ENCODE results near the gene CDH26. TPM values are rescaled to one million over a fixed set of nuclear protein-coding genes. Genes with fewer than 3 reads are reported as not detected.
A peak's percentile ranks its signal among the peaks of the same experiment; 100 is the strongest.

The CDH26 gene
- total and polyA plus RNA-seq, 2 of the 13 experiments (the other 11 are each of a cell fraction or from before 2014, with no cell fraction given) = 0.40 to 1.1 TPM

DNA sequence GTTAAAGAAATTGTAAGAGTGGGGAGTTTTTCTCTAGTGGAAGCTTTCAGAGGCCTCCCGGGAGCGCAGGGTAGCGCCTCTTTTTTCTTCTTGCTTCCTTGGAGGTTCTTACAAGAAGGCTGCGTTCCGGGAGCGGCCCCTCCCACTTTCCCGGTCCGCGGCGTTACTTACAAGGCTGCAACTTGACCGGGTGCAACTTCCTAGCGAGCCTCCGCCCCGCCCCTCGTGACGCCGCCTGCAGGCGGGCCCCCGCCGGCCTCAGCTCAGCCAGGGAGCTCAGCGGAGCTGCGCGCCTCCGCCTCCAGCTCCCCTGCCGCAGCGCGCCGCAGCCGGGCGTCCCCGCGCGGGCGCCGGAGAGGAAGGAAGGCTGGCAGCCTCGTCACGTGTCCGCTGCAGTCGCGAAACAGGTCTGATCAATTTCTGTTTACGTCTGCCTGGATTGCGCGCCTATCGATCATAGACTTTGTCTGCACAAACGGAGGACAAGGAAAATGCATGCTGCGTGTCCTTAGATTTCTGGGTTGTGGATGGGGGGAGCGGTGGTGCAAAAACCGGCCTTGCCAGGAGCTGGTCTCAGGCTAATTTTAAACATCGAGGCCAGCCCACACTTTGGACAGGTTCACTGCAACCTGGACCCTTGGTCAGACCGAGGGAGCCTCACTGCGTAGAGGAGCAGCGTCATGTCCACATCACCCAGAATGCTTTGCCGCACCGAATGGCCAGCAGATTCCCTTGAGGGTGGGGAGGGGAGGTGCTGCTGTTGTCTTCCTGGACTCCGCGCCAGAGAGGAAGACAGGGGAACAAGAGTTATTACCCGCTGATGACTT, 17.9 kb upstream of the CDH26 start, which contains the start of the genes FAM217B and PPP1R3D (continued):
- TF ChIP-seq, protein P1, sequence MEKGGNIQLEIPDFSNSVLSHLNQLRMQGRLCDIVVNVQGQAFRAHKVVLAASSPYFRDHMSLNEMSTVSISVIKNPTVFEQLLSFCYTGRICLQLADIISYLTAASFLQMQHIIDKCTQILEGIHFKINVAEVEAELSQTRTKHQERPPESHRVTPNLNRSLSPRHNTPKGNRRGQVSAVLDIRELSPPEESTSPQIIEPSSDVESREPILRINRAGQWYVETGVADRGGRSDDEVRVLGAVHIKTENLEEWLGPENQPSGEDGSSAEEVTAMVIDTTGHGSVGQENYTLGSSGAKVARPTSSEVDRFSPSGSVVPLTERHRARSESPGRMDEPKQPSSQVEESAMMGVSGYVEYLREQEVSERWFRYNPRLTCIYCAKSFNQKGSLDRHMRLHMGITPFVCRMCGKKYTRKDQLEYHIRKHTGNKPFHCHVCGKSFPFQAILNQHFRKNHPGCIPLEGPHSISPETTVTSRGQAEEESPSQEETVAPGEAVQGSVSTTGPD (CRISPR knock-in tag; IDR thresholded peaks at IDR 0.05) = no peak
- TF ChIP-seq KAT7 (CRISPR knock-in tag; IDR thresholded peaks at IDR 0.05; ENCODE audit: borderline replicate concordance) = peak; percentile 49
- no peak for TF ChIP-seq JARID2 (CRISPR knock-in tag; IDR thresholded peaks at IDR 0.05; ENCODE audit: insufficient replicate concordance)
- peak; percentile 93 for TF ChIP-seq HNRNPLL (IDR thresholded peaks at IDR 0.05; ENCODE audit: low read depth, low read length, poor library complexity, severe bottlenecking)
- TF ChIP-seq, protein P2, sequence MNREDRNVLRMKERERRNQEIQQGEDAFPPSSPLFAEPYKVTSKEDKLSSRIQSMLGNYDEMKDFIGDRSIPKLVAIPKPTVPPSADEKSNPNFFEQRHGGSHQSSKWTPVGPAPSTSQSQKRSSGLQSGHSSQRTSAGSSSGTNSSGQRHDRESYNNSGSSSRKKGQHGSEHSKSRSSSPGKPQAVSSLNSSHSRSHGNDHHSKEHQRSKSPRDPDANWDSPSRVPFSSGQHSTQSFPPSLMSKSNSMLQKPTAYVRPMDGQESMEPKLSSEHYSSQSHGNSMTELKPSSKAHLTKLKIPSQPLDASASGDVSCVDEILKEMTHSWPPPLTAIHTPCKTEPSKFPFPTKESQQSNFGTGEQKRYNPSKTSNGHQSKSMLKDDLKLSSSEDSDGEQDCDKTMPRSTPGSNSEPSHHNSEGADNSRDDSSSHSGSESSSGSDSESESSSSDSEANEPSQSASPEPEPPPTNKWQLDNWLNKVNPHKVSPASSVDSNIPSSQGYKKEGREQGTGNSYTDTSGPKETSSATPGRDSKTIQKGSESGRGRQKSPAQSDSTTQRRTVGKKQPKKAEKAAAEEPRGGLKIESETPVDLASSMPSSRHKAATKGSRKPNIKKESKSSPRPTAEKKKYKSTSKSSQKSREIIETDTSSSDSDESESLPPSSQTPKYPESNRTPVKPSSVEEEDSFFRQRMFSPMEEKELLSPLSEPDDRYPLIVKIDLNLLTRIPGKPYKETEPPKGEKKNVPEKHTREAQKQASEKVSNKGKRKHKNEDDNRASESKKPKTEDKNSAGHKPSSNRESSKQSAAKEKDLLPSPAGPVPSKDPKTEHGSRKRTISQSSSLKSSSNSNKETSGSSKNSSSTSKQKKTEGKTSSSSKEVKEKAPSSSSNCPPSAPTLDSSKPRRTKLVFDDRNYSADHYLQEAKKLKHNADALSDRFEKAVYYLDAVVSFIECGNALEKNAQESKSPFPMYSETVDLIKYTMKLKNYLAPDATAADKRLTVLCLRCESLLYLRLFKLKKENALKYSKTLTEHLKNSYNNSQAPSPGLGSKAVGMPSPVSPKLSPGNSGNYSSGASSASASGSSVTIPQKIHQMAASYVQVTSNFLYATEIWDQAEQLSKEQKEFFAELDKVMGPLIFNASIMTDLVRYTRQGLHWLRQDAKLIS (CRISPR knock-in tag; IDR thresholded peaks at IDR 0.05) = peak; percentile 37; the same call in 1 of the 2 replicates
- no peak for TF ChIP-seq REXO4 (CRISPR knock-in tag; IDR thresholded peaks at IDR 0.05; ENCODE audit: borderline replicate concordance)
- peak in 1 of 2 experiments; percentile 5; a peak in 2 of 4 replicates for TF ChIP-seq NR2F1 (CRISPR knock-in tag; IDR thresholded peaks at IDR 0.05)
- peak; percentile 84 for TF ChIP-seq ZFP37 (CRISPR knock-in tag; IDR thresholded peaks at IDR 0.05; ENCODE audit: borderline replicate concordance)
- TF ChIP-seq TEAD3 (CRISPR knock-in tag; optimal IDR thresholded peaks at IDR 0.05; ENCODE audit: borderline replicate concordance) = peak; percentile 72
- TF ChIP-seq ZSCAN31 (CRISPR knock-in tag; IDR thresholded peaks at IDR 0.05; ENCODE audit: low read depth) = peak; percentile 77; the same call in 1 of the 2 replicates
- TF ChIP-seq ERF (CRISPR knock-in tag; IDR thresholded peaks at IDR 0.05) = peak; percentile 65
- TF ChIP-seq, protein P3, sequence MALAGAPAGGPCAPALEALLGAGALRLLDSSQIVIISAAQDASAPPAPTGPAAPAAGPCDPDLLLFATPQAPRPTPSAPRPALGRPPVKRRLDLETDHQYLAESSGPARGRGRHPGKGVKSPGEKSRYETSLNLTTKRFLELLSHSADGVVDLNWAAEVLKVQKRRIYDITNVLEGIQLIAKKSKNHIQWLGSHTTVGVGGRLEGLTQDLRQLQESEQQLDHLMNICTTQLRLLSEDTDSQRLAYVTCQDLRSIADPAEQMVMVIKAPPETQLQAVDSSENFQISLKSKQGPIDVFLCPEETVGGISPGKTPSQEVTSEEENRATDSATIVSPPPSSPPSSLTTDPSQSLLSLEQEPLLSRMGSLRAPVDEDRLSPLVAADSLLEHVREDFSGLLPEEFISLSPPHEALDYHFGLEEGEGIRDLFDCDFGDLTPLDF (CRISPR knock-in tag; IDR thresholded peaks at IDR 0.05) = 0 out of 2 replicates have a peak, but pooled peaks have one; percentile 4
- TF ChIP-seq EZH2 (conservative IDR thresholded peaks at IDR 0.05; ENCODE audit: low read depth, low read length) = no peak
- TF ChIP-seq, protein P4, sequence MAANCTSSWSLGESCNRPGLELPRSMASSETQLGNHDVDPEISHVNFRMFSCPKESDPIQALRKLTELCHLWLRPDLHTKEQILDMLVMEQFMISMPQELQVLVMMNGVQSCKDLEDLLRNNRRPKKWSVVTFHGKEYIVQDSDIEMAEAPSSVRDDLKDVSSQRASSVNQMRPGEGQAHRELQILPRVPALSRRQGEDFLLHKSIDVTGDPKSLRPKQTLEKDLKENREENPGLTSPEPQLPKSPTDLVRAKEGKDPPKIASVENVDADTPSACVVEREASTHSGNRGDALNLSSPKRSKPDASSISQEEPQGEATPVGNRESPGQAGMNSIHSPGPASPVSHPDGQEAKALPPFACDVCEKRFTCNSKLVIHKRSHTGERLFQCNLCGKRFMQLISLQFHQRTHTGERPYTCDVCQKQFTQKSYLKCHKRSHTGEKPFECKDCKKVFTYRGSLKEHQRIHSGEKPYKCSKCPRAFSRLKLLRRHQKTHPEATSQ (CRISPR knock-in tag; IDR thresholded peaks at IDR 0.05; ENCODE audit: borderline replicate concordance) = 0 out of 2 replicates have a peak, but pooled peaks have one; percentile 43
- TF ChIP-seq, protein P5, sequence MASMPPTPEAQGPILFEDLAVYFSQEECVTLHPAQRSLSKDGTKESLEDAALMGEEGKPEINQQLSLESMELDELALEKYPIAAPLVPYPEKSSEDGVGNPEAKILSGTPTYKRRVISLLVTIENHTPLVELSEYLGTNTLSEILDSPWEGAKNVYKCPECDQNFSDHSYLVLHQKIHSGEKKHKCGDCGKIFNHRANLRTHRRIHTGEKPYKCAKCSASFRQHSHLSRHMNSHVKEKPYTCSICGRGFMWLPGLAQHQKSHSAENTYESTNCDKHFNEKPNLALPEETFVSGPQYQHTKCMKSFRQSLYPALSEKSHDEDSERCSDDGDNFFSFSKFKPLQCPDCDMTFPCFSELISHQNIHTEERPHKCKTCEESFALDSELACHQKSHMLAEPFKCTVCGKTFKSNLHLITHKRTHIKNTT (CRISPR knock-in tag; IDR thresholded peaks at IDR 0.05) = no peak
- peak; percentile 65 for TF ChIP-seq JUND (CRISPR knock-in tag; IDR thresholded peaks at IDR 0.05)
- TF ChIP-seq ARID2 (CRISPR knock-in tag; IDR thresholded peaks at IDR 0.05; ENCODE audit: borderline replicate concordance) = peak; percentile 94

Measured in HepG2 (cell line).